OCI-LY1 (cell line): ENCODE data around the gene CFAP73.

Source experiments
- H2AFZ ChIP-seq: fragments of 200-600 bp; sonication (generic), shearing (Covaris generic); 2 replicates; pipeline ENCODE4 v1.6.0; 2014; ENCODE audit warnings: antibody characterized with exemption, mild to moderate bottlenecking, low read length
- H3F3A ChIP-seq: fragments of 200-600 bp; sonication (generic), shearing (Covaris generic); 2 replicates; pipeline ENCODE4 v1.6.0; 2014; ENCODE audit warnings: mild to moderate bottlenecking, antibody characterized with exemption, low read length, moderate library complexity; ENCODE audit not compliant: insufficient read depth
- H3K27ac ChIP-seq: fragments of 200-600 bp; sonication (generic); 2 replicates; pipeline ENCODE4 v1.5.1; 2014; ENCODE audit warnings: low read length, mixed run types, mild to moderate bottlenecking, low read depth; ENCODE audit not compliant: poor library complexity, severe bottlenecking
- H3K27me3 ChIP-seq: fragments of 200-600 bp; sonication (generic); 2 replicates; pipeline ENCODE4 v1.6.0; 2014; ENCODE audit warnings: antibody characterized with exemption, mild to moderate bottlenecking, low read length, moderate library complexity; ENCODE audit not compliant: insufficient read depth
- H3K36me3 ChIP-seq: fragments of 200-600 bp; sonication (generic); 2 replicates; pipeline ENCODE4 v1.6.1; 2014; ENCODE audit warnings: mild to moderate bottlenecking, antibody characterized with exemption, low read length, moderate library complexity, mixed read lengths; ENCODE audit not compliant: insufficient read depth
- H3K4me1 ChIP-seq: fragments of 200-600 bp; sonication (generic); 2 replicates; pipeline ENCODE4 v1.5.1; 2014; ENCODE audit warnings: mild to moderate bottlenecking, low read length, moderate library complexity; ENCODE audit not compliant: insufficient read depth, severe bottlenecking
- H3K4me2 ChIP-seq: fragments of 200-600 bp; sonication (generic), shearing (Covaris generic); 2 replicates; pipeline ENCODE4 v1.6.1; 2014; ENCODE audit warnings: low read length
- H3K4me3 ChIP-seq: fragments of 200-600 bp; sonication (generic); 2 replicates; pipeline ENCODE4 v1.5.1; 2014; ENCODE audit warnings: low read length, low read depth, mild to moderate bottlenecking, mixed read lengths; ENCODE audit not compliant: poor library complexity, severe bottlenecking
- H3K79me2 ChIP-seq: fragments of 200-600 bp; shearing (Covaris generic); 2 replicates; pipeline ENCODE4 v1.6.1; 2016; ENCODE audit warnings: mixed run types, low read length, mixed read lengths; ENCODE audit not compliant: insufficient read depth
- H3K9ac ChIP-seq: fragments of 200-600 bp; sonication (generic), shearing (Covaris generic); 2 replicates; pipeline ENCODE4 v1.6.1; 2014; ENCODE audit warnings: mild to moderate bottlenecking, low read length, mixed read lengths
- H3K9me2 ChIP-seq: fragments of 200-600 bp; sonication (generic), shearing (Covaris generic); 2 replicates; pipeline ENCODE4 v1.6.1; 2014; ENCODE audit warnings: low read depth, mild to moderate bottlenecking, low read length, mixed read lengths
- H3K9me3 ChIP-seq: fragments of 200-600 bp; shearing (Covaris generic); 2 replicates; pipeline ENCODE4 v1.6.1; 2014; ENCODE audit warnings: low read length, mixed read lengths
- H4K20me1 ChIP-seq: fragments of 200-600 bp; sonication (generic), shearing (Covaris generic); 2 replicates; pipeline ENCODE4 v1.6.0; 2016; ENCODE audit warnings: mild to moderate bottlenecking, low read length; ENCODE audit not compliant: insufficient read depth
- CTCF ChIP-seq: fragments of 200-600 bp; sonication (generic), shearing (Covaris generic); IDR thresholded peaks from 2 replicates; pipeline ENCODE4 v1.5.1; 2017; ENCODE audit warnings: mild to moderate bottlenecking, antibody characterized with exemption, low read length, moderate library complexity, mixed read lengths
- EZH2 ChIP-seq: fragments of 200-600 bp; sonication (generic), shearing (Covaris generic); IDR thresholded peaks from 2 replicates; pipeline ENCODE4 v1.8.0; 2017; ENCODE audit warnings: borderline replicate concordance, mixed run types, mild to moderate bottlenecking, antibody characterized with exemption, low read length, moderate library complexity, mixed read lengths

The CFAP73 gene

GRCh38 chr12:113128802-113129663 is 20.5 kb upstream of the CFAP73 start:
- H3K27me3 ChIP-seq: no peaks in the 10 kb centered on the region
- no peak overlapping the region; the same call in 1 of the 2 replicates for H3K9ac ChIP-seq
- peaks cover 62% of the 10 kb centered on the region for H3K4me1 ChIP-seq
- no peak for TF ChIP-seq CTCF
- no peak for TF ChIP-seq EZH2
- 0 out of 2 replicates have a peak, but pooled peaks cover 3% of the 10 kb centered on the region for H3K9me3 ChIP-seq
- H3K27ac ChIP-seq: peak overlapping the region; percentile 78
- H3K4me2 ChIP-seq: peak overlapping the region; percentile 55
- no peaks in the 10 kb centered on the region for H3F3A ChIP-seq
- peak overlapping the region; percentile 11 for H3K4me3 ChIP-seq
- peaks cover 70% of the 10 kb centered on the region for H3K36me3 ChIP-seq
- peaks cover 30% of the 10 kb centered on the region for H3K79me2 ChIP-seq
- no peaks in the 10 kb centered on the region for H4K20me1 ChIP-seq
- no peak overlapping the region for H2AFZ ChIP-seq
- no peaks in the 10 kb centered on the region for H3K9me2 ChIP-seq

- peak overlapping the region; percentile 55 for H3K4me2 ChIP-seq
Measured at GRCh38 chr12:113129664-113130456, 19.7 kb upstream of the CFAP73 start.

More at GRCh38 chr12:113129664-113130456, 19.7 kb upstream of the CFAP73 start:
- H3K9me3 ChIP-seq: no peaks in the 10 kb centered on the region
- H4K20me1 ChIP-seq: no peaks in the 10 kb centered on the region
- peaks cover 67% of the 10 kb centered on the region for H3K4me1 ChIP-seq
- peaks cover 38% of the 10 kb centered on the region for H3K79me2 ChIP-seq
- peaks cover 70% of the 10 kb centered on the region for H3K36me3 ChIP-seq
- H2AFZ ChIP-seq: no peak overlapping the region
- TF ChIP-seq EZH2: no peak
- no peak for TF ChIP-seq CTCF
- H3K9me2 ChIP-seq: no peaks in the 10 kb centered on the region
- H3K27ac ChIP-seq: peak overlapping the region; percentile 78
- no peaks in the 10 kb centered on the region for H3F3A ChIP-seq
- no peaks in the 10 kb centered on the region for H3K27me3 ChIP-seq
- H3K9ac ChIP-seq: peak overlapping the region; percentile 35; the same call in 1 of the 2 replicates
- peak overlapping the region; percentile 41 for H3K4me3 ChIP-seq
